ENCODE results near the gene ZNF839.

The ZNF839 gene

DNA sequence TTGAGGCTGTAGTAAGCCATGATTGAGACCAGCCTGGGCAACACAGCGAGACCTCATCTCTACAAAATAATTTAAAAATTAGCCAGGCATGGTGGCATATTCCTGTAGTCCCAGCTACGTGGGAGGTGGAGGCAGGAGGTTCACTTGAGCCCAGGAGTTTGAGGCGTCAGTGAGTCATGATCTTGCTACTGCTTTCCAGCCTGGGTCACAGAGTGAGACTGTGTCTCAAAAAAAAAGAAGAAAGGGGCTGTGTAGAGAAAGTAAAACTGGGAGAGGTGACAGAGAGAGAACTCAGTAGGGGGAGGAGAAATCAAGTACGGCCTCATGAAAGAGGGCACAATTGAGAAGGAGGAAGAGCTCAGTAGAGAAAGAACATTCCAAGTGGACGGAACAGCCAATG lies 55.6 kb downstream of the ZNF839 start:
- DNase-seq (ENCODE audit: low spot score in 2 of 2) (no peak), ATAC-seq (peak; percentile 58)
- Mint-ChIP-seq H3K4me3 (peak overlapping the region; percentile 10), H3K36me3 (no peaks in the 10 kb centered on the region), H3K9me3 (no peaks in the 10 kb centered on the region), H3K27ac (peak overlapping the region; percentile 87), H3K4me1 (peaks cover 28% of the 10 kb centered on the region)

DNA sequence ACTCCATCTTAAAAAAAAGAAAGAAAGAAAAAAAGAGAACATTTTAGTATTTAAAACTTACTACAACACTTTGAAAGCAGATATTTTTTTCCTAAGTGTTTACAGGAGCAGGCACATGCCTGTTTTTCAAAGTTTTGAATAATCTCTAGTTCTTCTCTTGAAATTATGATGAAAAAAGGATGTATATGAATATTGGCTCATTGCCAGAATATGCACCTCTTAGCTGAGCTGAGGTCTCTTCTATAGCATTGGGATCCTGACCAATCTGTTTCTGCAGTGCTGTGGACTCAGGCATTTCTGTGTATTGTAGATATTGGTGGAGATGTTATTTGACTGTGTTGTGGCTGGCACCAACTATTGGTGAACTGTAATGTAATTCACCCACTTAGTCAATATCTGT lies 58.1 kb downstream of the ZNF839 start:
- DNase-seq (ENCODE audit: low spot score in 2 of 2) (no peak), ATAC-seq (no peak)
- Mint-ChIP-seq H3K36me3 (no peaks in the 10 kb centered on the region), H3K4me3 (no peak overlapping the region), H3K4me1 (peaks cover 17% of the 10 kb centered on the region), H3K9me3 (no peaks in the 10 kb centered on the region), H3K27ac (no peak overlapping the region)

DNA sequence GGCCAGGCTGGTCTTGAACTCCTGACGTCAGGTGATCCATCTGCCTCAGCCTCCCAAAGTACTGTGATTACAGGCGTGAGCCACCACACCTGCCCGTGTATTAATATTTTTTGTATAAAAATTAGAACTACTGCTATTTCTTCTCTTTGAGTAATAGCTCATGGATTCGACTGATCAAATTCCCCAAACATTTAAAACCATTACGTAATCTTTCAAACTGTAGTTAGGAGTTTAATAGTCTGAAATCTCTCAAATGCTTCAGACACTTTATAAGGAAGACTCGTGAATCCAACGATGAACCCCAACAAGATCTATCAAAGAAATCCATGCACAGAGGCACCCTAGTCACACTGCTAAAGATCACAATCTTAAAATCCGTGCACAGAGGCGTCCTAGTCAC lies 59.3 kb downstream of the ZNF839 start:
- Mint-ChIP-seq H3K4me1 (peaks cover 11% of the 10 kb centered on the region), H3K27ac (no peak overlapping the region), H3K9me3 (no peaks in the 10 kb centered on the region), H3K36me3 (no peaks in the 10 kb centered on the region), H3K4me3 (no peak overlapping the region)
- ATAC-seq (no peak), DNase-seq (ENCODE audit: low spot score in 2 of 2) (no peak)

DNA sequence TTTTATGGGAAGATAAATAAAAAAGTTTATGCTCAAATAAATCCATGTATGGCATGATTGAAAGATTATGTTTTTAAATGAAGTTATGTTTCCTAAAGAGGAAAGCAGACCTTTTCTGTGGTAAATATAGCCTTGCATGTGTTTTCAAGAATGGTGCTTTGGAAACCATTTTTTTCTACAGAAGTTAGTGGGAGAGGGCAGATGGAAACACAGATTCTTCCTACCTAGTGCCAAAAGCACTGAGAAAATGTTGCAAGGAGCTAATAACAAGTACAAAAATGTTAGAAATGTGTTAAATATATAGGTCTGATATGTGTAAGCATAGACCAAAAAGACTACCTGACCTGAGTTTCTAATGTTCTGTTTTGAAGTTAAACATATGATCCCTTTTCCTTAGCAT lies 67.5 kb downstream of the ZNF839 start:
- DNase-seq (ENCODE audit: low spot score in 2 of 2) (no peak), ATAC-seq (no peak)
- no peaks in the 10 kb centered on the region for H3K36me3 Mint-ChIP-seq
- H3K4me3 Mint-ChIP-seq, result no peak overlapping the region
- no peak overlapping the region for H3K27ac Mint-ChIP-seq
- no peaks in the 10 kb centered on the region for H3K9me3 Mint-ChIP-seq
- H3K4me1 Mint-ChIP-seq, result no peaks in the 10 kb centered on the region

DNA sequence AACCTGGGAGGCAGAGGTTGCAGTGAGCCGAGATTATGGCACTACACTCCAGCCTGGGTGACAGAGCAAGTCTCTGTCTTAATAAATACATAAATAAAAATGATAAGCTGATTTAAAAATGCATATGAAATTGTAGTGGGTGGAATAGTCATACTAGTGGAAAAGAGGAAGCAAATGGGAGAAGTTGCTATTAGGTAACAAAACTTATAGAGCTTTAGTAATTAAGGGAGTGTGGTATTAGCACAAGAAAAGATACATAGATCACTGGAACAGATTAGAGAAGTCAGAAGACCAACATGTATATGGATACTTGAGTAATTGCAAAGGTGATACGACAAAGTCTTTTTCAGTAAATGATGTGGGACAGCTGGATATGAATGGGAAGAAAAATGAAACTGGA lies 69.7 kb downstream of the ZNF839 start:
- no peak overlapping the region for H3K27ac Mint-ChIP-seq
- ATAC-seq (no peak), DNase-seq (ENCODE audit: low spot score in 2 of 2) (no peak)
- H3K4me1 Mint-ChIP-seq, result no peaks in the 10 kb centered on the region
- H3K9me3 Mint-ChIP-seq, result no peaks in the 10 kb centered on the region
- no peak overlapping the region for H3K4me3 Mint-ChIP-seq
- no peaks in the 10 kb centered on the region for H3K36me3 Mint-ChIP-seq

DNA sequence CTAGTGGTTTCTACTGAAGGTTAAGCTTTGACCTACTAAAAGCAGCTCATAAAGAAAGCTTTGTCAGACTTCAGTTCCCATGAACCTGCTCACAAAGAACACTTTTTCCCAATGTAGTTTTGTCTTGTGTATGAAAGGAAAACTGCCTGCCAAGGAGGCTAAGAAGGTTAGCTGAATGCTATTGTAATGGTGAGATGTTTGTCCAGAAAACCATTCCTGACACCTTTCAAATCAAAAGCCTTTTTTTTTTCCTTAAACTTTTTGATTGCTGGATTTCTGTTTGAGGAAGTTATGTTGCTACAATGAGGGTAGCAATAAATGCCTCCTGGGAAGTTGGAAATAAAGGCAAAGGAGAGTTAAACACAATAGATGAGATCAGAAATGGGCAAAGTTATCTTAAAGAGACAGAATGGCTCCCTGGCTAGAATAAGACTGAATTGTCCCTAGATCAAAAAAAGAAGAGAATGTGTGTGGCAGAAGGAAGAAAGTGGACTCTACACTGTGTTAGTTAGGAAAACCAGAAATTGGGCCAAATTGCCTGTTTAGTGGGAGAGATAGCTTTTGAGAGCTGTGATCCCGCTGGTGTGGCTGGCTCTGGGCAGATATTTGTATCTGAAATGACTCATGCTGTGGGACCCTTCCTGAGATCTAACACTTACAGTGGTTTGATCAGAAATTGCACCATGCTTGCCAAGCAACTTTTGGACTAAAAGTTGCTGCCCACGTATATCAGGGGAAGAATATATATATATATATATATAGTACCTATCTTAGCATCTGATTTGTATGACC lies 70.7 kb downstream of the ZNF839 start:
- ATAC-seq (no peak), DNase-seq (ENCODE audit: low spot score in 2 of 2) (no peak)
- no peaks in the 10 kb centered on the region for H3K9me3 Mint-ChIP-seq

More for the DNA sequence above, 70.7 kb downstream of the ZNF839 start:
- Mint-ChIP-seq H3K4me3 (no peak overlapping the region), H3K27ac (no peak overlapping the region), H3K36me3 (no peaks in the 10 kb centered on the region), H3K4me1 (peaks cover 6% of the 10 kb centered on the region)

Data from stimulated activated effector memory CD8-positive, alpha-beta T cell treated with anti-CD3 and anti-CD28 coated beads, Interleukin-12 subunit alpha, Interleukin-12 subunit beta, amount 100 ng/mL, for 72 hours (primary cell).